ENCODE results near the gene TSPO2.

TSPO2 gene

DNA sequence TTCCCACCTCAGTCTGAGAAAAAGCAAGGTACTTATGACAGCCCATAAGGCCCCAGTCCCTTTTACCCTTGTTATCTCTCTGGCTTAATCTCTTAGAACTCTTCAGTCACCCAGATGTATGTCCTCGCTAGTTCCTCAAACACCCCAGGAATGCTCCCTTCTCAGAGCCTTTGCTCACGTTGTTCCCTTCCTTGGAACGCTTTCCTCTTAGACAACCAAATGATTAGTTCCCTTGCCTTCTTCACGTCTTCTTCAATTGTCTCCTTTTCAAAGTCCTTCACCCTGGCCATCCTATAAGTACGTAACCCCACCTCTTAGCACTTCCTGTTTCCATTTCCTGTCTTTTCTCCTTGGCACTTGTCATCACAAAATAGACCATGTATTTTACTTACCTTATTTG is 9.6 kb downstream of the TSPO2 start:
- DNase-seq, result no peak

DNA sequence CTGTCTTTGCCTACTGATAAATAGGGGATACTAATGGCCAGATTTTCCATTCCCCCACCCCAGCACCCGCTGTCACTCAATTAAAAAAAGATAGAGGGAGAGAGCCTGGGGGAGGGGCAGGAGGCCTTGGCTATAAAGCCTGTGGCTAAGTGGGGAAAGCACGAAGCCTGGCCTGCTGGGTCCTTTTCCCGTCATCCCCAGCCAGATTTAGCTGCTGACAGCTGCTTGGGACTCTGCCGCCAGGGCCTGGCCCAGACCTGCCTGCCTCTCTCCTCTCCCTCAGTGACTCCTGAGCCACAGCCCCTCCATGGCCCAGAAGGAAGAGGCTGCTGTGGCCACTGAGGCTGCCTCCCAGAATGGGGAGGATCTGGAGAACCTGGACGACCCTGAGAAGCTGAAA is 10.8 kb downstream of the TSPO2 start, which contains the start of gene APOBEC2:
TSS of gene APOBEC2 (plus strand) at position 162 of the 400 bp plus-strand sequence. CDS start at position 308, 146 bp downstream.
- no peak for DNase-seq

- DNase-seq, result no peak
Observed at GRCh38 chr6:41054511-41054910, 12.2 kb downstream of the TSPO2 start.

DNA sequence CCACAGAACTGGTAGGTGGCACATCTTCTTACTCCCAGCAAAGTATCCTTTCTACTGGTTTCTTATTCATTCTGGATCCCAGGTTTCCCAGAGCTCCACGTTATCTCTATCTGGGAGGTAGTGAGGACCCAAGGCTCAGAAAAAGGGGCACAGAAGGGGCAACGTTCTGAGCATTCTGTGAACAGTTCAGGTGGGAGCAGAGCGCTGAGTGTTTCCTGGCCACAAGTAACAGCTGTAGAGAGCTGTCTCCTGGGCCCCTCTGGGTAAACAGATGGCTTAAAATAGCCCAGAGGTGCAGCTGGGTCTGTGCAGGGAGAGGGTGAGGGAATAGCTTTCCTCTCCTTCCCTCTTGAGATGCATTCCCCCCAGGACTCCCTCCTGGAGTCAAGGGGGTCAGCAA is 12.9 kb downstream of the TSPO2 start:
- DNase-seq, result no peak

DNA sequence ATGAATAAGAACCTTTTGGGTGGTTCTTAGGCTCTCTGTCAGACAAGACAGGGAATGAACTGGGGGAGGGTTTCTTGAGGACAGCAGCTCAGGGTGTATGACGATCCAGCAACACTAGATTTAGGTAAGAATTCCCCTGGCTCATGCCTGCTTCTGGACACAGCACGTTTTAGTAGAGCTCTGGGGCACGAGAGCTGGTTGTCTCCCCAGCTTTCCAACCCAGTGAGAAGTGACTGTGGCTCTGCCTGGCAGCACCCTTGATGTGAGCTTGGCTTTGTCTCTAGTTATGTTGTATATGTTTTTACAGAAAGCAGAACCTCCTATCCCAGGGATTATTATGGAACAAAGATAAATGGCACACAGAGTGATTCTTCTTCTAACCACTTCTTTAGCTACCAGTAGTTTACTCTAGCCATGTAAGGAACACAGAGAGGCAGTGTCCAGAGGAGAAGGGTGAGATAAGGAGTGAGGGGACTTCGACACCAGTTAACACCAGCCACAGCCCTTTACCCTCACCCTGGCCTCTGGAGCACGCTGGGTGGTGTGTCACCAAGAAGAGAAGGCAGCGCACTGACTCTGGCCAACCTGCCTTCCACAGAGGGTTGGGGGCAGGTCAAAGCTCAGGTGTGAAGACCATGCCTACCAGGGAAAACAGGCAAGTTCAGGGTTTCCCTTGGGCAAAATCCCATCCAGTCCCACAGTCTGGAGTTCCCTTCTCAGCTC is 14.7 kb downstream of the TSPO2 start:
- DNase-seq, result no peak

DNA sequence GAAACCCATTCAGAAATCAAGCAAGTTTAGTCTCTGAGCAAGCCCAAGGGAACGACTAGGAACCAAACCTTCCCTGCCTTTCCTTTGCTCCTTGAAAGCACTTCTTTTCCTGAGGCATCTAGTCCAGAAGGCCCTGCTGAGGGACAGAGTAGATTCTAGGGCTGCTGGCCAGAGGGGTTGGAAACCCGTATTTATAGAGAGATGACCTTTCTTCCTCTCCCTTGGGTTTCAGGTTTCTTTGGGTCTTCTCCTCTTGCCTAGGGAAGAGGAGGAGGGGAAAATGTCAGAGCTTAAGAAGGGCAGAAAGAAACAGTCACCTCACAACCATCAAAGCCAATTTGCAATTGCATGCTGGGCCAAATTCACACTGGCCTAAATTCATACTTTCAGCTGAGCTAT is 16.5 kb downstream of the TSPO2 start:
- DNase-seq, result no peak

DNA sequence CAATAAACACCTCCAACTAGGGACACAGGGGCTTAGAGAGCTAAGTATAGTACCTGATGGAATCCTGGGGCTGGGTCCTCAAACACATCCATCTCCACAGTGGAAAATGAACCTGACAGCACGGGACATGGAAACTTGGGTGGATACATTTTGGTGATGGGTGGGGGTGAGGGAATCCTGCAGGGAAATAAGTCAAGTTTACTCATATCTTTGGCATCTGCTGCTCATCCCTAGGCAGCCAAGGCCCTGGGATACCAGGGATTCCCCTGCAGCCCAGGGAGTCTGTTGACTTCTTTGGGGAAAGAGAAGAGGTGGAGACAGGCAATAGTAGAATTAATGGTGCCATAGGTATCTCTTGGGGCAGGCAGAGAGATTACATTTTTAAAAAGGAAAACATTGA is 17.3 kb downstream of the TSPO2 start:
- DNase-seq, result no peak

- DNase-seq, result no peak
Observed at GRCh38 chr6:41061196-41061726, 19.0 kb downstream of the TSPO2 start.

GRCh38 chr6:41062056-41062455 is 19.8 kb downstream of the TSPO2 start:
- DNase-seq, result no peak

DNA sequence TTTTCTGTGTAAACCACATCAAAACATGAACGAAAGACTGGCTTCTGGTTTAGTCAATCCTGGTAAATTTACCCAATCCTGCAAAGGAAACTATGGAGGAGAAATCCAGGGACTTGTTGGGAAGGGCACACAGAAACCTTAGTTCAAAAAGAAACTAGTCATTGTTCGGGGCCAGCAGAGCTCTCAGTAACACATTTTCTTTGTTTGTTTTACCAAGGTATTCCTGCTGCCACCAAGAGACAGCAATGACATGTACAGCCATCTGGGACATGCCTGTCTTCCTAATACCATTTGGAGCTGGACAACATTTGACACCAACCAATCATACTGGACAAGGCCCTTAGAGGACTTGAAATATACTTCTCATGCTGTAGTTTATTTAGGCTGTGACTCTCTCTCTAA is 21.6 kb downstream of the TSPO2 start:
- no peak for DNase-seq

GRCh38 chr6:41064841-41065240 is 22.6 kb downstream of the TSPO2 start:
- DNase-seq, result no peak

- DNase-seq, result no peak
Observed at GRCh38 chr6:41065550-41066026, 23.3 kb downstream of the TSPO2 start.

GRCh38 chr6:41066867-41067304 is 24.6 kb downstream of the TSPO2 start:
- no peak for DNase-seq

DNA sequence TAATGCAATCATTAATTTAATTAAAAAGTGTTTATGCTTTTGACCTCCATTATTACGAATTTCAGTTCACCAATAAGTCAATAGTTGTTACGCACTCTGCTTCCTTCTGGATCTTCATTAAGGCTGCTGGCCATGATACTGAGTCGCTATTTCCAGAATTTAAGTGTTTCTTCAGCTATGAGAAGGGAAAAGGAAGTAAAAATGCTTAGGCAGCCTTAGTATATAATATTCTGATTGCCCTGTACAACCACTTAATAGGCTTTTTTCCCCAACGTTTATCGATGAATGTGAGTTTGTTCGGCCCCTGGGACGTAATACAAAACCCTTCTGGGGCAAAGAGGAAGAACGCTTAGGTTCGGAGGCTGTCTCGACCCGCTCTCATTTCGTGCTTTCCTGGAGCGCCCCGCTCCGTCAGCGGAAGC is 29.2 kb downstream of the TSPO2 start:
- peak; percentile 30 for DNase-seq

GRCh38 chr6:41071923-41072835 is 29.9 kb downstream of the TSPO2 start, which contains the start of gene OARD1:
Gene OARD1, minus strand, starts transcription at chr6:41072356. Its CDS starts 722 bp downstream, at chr6:41071634.
- peak; percentile 97 for DNase-seq

DNA sequence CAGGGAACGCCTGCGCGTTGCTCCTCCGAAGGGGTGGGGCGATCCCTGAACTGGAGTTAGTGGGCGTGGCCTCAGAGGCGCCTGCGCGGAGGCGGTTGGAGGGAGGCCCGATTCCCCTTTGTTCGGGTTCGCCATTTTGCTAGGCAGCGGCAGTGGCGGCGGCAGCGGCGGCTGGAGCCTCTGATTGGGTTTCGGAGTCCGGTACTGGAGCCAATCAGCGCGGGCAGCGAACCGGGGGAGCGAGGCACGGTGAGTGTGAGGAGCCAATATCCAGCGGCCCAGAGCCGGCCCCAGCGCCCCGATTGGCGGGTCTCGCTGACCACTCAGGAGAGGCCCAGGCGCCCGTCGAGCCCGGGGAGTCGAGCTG is 30.6 kb downstream of the TSPO2 start, which contains the start of gene NFYA:
TSS of gene NFYA (plus strand) at position 139 of the 367 bp plus-strand sequence. CDS start 6,116 bp downstream, outside the sequence.
- no peak for DNase-seq

GRCh38 chr6:41073203-41073967 is 31.1 kb downstream of the TSPO2 start:
- no peak for DNase-seq

- DNase-seq, result no peak
Observed at GRCh38 chr6:41073968-41074691, 31.9 kb downstream of the TSPO2 start.

DNA sequence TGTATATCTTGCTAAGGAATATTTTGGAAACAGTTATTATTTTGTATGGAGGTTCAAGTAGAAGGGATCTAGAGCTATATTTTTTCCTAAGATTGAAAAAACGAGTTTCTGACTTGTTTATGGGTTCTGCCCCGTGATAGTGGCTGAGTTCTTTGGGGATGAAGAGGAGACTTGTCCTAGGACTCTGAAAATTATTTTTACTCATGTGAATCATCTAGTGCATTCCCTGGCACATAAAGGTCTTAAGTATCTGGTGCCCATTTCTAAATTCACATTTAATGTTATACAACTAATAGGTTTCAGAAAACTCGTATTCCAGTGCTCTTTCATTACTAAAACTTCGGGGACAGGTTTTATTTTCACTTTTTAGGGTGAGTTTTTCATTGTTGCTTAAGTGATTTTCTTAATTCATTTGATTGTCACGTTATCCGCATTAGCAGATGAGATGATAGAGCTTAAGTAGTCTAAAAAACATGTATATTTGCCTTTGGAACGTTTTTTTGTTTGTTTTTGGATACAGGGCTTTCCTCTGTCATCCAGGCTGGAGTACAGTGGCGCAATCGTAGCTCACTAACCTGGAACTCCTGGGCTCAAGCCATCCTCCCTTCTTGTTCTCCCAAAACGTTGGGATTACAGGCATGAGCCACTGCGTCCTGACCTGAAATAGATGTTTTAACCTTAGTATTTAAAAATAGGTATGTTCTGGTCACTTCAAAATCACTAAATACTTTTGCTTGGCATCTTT is 32.6 kb downstream of the TSPO2 start:
- DNase-seq, result no peak

DNA sequence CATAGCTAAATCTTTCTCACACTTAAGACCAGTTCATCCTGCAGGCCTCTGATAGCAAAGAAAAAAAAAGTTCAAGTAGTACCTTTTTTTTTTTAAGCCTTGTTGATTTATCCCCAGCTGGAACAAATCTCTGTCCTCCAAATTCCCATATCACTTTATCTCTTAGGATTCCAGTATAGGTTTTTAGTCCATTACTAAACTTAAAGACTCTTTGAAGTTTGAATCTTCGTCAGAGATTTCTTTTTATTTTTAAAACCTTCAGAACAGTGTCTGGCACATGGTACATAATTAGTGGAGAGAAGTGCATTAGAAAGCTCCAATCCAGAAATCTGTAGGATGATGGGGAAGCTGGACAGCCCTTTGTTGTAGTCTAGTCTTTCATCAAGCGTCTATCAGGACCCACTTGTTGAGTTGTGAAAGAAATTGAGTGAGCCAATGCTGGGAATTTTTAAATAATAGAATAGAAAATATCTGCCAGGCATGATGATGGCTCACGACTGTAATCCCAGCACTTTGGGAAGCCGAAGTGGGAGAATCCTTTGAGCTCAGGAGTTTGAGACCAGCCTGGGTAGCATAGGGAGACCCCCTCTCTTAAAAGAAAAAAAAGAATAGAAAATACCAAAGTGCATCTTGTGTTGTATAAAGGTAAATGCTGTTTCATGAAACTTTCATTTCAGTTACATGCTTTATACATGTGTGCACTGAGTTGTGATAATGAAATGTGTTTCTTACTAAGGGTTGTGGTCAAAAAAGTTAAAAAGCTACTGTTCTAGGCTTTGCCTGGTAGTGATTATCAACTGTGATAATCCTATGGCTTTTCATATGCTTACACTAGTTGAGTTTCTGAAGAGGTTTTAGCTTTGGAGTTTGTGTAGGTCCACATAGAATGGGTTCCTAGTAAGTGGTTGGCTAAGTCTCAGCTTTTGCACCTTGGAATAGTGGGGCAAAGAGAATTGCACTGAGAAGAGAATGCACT is 33.7 kb downstream of the TSPO2 start:
- DNase-seq, result no peak

Data from NCI-H187 treated with DMSO at 0.1 percent for 48 hours (cell line).